Chondrocyte (in vitro differentiated cells): Measurements from ENCODE around the gene OR5D14. TPM values are rescaled to one million over a fixed set of nuclear protein-coding genes. Genes with fewer than 3 reads are reported as not detected.

ENCODE experiments used
- DNase-seq: peaks from one replicate; pipeline ENCODE4 v3.0.0; 2021; ENCODE audit warnings: mixed read lengths, low spot score
- H3K27ac Mint-ChIP-seq: one replicate; pipeline ENCODE4 v1.8.0; 2021; ENCODE audit warnings: mild to moderate bottlenecking, moderate library complexity, mixed read lengths; ENCODE audit not compliant: unreplicated experiment
- H3K27me3 Mint-ChIP-seq: 2 replicates; pipeline ENCODE4 v1.8.0; 2021; ENCODE audit warnings: low read depth, mixed read lengths
- H3K36me3 Mint-ChIP-seq: 2 replicates; pipeline ENCODE4 v1.8.0; 2021; ENCODE audit warnings: low read depth, mixed read lengths
- H3K4me1 Mint-ChIP-seq: 2 replicates; pipeline ENCODE4 v1.8.0; 2021; ENCODE audit warnings: low read depth, mild to moderate bottlenecking, mixed read lengths
- H3K4me3 Mint-ChIP-seq: one replicate; pipeline ENCODE4 v1.8.0; 2021; ENCODE audit warnings: mild to moderate bottlenecking, moderate library complexity, mixed read lengths; ENCODE audit not compliant: unreplicated experiment
- H3K9me3 Mint-ChIP-seq: 2 replicates; pipeline ENCODE4 v1.8.0; 2021; ENCODE audit warnings: low read depth, mixed read lengths
- CTCF ChIP-seq: fragments of 200-600 bp; sonication (generic); IDR thresholded peaks from 2 replicates; pipeline ENCODE4 v1.5.0; 2021; ENCODE audit warnings: antibody characterized with exemption, mild to moderate bottlenecking, moderate library complexity
- total RNA-seq: library from RNA; stranded (reverse); gene quantifications from 3 replicates; pipeline ENCODE4 v1.2.1, GENCODE V29; 2021

OR5D14 gene
- total RNA-seq, 1 donor from 2014 or later: not detected

DNA sequence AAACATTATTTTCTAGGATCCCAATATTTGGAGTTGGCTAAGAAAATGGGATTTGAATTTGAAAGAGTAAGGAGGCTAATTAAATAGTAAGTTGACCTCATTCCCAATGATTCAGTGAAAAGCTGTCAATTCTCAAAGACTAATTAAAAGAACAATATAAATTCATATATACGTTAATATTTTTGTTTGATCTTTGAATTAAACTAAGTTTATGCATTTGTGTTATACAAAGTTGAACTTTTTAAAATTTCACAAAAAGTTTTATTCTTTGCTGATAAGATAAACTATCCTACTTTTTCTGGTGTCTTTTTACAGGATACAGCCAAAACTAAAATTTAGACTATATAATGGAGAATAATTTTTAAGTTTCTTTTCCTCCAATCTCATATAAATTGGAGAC lies 15.7 kb downstream of the OR5D14 start, which contains the start of gene OR5L1:
Gene OR5L1, plus strand, starts transcription at position 301 of the 400 bp plus-strand sequence. CDS start 100 bp downstream, outside the sequence.
- H3K9me3 Mint-ChIP-seq: peaks cover 51% of the 10 kb centered on the region
- no peaks in the 10 kb centered on the region for H3K36me3 Mint-ChIP-seq
- no peak for TF ChIP-seq CTCF
- H3K4me3 Mint-ChIP-seq: no peak within 1 kb of the TSS
- no peak within 1 kb of the TSS for H3K27ac Mint-ChIP-seq
- no peaks in the 10 kb centered on the region for H3K4me1 Mint-ChIP-seq
- DNase-seq: no peak
- H3K27me3 Mint-ChIP-seq: no peaks in the 10 kb centered on the region

DNA sequence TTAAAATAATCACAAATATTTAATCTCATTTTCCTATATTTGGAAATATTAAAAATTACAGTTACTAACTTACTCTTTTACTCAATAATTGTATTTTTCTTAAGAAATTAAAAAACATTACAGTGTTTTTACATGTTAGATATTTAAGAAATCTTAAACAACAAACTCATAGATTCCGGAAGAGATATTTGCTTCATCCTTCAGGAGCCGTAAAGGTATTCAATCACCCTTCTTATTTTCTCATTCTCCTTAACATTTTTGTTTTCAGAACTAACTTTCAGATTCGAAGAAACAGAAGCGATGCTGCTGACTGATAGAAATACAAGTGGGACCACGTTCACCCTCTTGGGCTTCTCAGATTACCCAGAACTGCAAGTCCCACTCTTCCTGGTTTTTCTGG lies 24.0 kb downstream of the OR5D14 start, which contains the start of gene OR5D18:
Gene OR5D18, plus strand, starts transcription at position 301 of the 400 bp plus-strand sequence. Its CDS starts 0 bp downstream, at position 301.
- Mint-ChIP-seq H3K4me3 (no peak within 1 kb of the TSS), H3K9me3 (peaks cover 41% of the 10 kb centered on the region), H3K27me3 (no peaks in the 10 kb centered on the region), H3K36me3 (no peaks in the 10 kb centered on the region), H3K4me1 (no peaks in the 10 kb centered on the region), H3K27ac (no peak within 1 kb of the TSS)
- no peak for TF ChIP-seq CTCF
- DNase-seq: no peak

- no peak for TF ChIP-seq CTCF
- H3K36me3 Mint-ChIP-seq: no peaks in the 10 kb centered on the region
- no peaks in the 10 kb centered on the region for H3K4me1 Mint-ChIP-seq
- no peak within 1 kb of the TSS for H3K27ac Mint-ChIP-seq
- DNase-seq: no peak
- H3K9me3 Mint-ChIP-seq: peaks cover 10% of the 10 kb centered on the region
- no peaks in the 10 kb centered on the region for H3K27me3 Mint-ChIP-seq
- H3K4me3 Mint-ChIP-seq: no peak within 1 kb of the TSS
Measured at GRCh38 chr11:55826919-55827318, 31.6 kb downstream of the OR5D14 start, which contains the start of gene OR5L2. OR5L2 (plus strand) TSS chr11:55827219; CDS start chr11:55827219, 0 bp downstream.

DNA sequence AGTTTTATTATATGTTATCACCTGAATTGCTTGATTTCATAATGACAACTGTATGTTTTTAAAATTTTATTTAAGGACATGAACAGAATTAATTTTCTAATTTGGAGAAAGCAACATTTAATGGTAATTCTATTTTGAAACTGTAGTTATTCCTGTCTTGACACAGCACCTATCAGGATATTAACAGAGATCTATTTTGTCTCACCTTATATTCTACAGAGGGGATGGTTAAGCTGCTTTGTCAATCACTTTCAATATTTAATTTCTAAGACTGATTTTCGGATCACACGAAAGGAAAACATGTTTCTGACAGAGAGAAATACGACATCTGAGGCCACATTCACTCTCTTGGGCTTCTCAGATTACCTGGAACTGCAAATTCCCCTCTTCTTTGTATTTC lies 43.1 kb downstream of the OR5D14 start, which contains the start of gene OR5D16:
Gene OR5D16, plus strand, starts transcription at position 301 of the 400 bp plus-strand sequence. Its CDS starts 0 bp downstream, at position 301.
- H3K27ac Mint-ChIP-seq: no peak within 1 kb of the TSS
- H3K27me3 Mint-ChIP-seq: no peaks in the 10 kb centered on the region
- no peak for TF ChIP-seq CTCF
- DNase-seq: no peak
- H3K4me3 Mint-ChIP-seq: no peak within 1 kb of the TSS
- no peaks in the 10 kb centered on the region for H3K4me1 Mint-ChIP-seq
- no peaks in the 10 kb centered on the region for H3K36me3 Mint-ChIP-seq
- peaks cover 32% of the 10 kb centered on the region for H3K9me3 Mint-ChIP-seq

Other genes starting within 250 kb of the OR5D14 start
- gene OR4C15, start 241.1 kb upstream of the OR5D14 start, total RNA-seq: not detected in 3 replicates
- gene OR4C16, start 223.4 kb upstream of the OR5D14 start, total RNA-seq: not detected in 3 replicates
- not detected in 3 replicates for gene OR4C11, start 187.9 kb upstream of the OR5D14 start, total RNA-seq
- not detected in 3 replicates for gene OR4P4, start 160.4 kb upstream of the OR5D14 start, total RNA-seq
- not detected in 3 replicates for gene OR4S2, start 147.2 kb upstream of the OR5D14 start, total RNA-seq
- gene OR4C6, start 133.4 kb upstream of the OR5D14 start, total RNA-seq: not detected in 3 replicates
- not detected in 3 replicates for gene OR5D13, start 22.1 kb upstream of the OR5D14 start, total RNA-seq
- not detected in 3 replicates for gene OR5L1, start 15.8 kb downstream of the OR5D14 start, total RNA-seq
- gene OR5D18, start 24.1 kb downstream of the OR5D14 start, total RNA-seq: not detected in 3 replicates
- not detected in 3 replicates for gene OR5L2, start 31.7 kb downstream of the OR5D14 start, total RNA-seq
- not detected in 3 replicates for gene OR5D16, start 43.2 kb downstream of the OR5D14 start, total RNA-seq
- gene TRIM51, start 87.7 kb downstream of the OR5D14 start, total RNA-seq: not detected in 3 replicates
- gene OR5W2, start 119.0 kb downstream of the OR5D14 start, total RNA-seq: not detected in 3 replicates
- gene OR5I1, start 140.8 kb downstream of the OR5D14 start, total RNA-seq: not detected in 3 replicates
- not detected in 3 replicates for gene OR10AG1, start 174.4 kb downstream of the OR5D14 start, total RNA-seq
- not detected in 3 replicates for gene OR5F1, start 199.1 kb downstream of the OR5D14 start, total RNA-seq
- not detected in 3 replicates for gene OR5AS1, start 232.1 kb downstream of the OR5D14 start, total RNA-seq